GM19099 (cell line): Measurements from ENCODE around the gene ZNF77.

Source experiments
- POLR2A ChIP-seq: IDR thresholded peaks from 3 replicates; pipeline ENCODE4 v1.6.1; 2011; ENCODE audit warnings: low read depth; ENCODE audit not compliant: insufficient read length; ENCODE audit errors: extremely low read depth

ZNF77 gene

DNA sequence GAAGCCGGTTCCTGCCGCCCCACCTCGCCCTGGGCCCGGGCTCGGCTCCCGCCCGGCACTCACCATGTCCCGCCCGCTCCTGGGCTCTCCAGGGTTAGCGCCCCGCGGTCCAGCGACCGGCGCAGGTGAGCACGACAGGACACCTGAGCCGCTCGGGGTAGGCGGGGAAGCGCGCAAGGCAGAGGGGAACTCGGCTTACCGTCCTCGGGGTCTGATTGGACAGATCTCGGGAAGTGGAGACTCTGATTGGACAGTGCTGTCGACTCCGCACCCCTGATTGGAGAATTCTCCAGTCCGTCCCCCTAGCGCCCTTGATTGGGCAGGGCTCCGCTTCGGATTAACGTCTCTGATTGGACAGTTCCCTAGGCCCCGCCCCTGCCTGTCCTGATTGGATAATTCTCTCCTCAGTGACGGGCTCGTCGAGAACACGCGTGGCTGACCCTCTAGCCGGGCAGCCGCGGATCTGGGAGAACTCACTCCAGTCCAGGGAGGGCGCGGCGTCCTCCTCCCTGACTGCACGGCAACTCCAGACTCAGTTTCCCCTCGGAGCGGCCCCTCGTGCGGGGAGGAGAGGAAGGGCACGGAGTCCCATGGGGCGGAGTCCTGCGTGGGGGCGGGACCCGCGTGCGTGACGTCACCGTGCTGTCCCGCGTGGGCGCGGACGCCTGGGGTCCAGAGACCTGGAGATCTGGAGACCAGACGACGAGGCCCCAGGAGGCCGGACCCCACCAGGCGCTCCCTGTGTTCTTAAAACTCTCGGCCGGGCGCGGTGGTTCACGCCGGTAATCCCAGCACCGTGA is at the start of gene ZNF77:
Gene ZNF77, minus strand, starts transcription at position 197 of the 800 bp plus-strand sequence. Its CDS starts 131 bp downstream, at position 66.
- peak; percentile 71 for TF ChIP-seq POLR2A

DNA sequence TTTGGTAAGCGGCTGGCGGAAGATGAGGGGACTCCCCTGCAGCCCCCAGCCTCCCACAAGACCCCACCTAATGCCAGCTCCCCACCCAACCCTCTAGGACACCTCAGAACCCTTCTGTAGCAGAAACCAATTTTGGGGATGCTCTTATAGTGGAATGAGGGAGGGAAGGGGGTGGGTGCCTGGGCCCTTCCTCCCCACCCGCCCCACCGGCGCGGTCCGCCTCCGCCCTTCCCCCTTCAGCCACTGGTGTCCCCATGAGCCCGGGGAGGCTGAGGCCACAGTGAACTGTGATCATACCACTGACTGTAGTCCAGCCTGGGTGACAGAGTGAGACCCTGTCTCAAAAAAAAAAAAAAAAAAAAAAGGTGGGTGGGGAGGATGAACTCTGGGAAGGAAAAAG is 48.8 kb upstream of the ZNF77 start:
- TF ChIP-seq POLR2A: no peak

DNA sequence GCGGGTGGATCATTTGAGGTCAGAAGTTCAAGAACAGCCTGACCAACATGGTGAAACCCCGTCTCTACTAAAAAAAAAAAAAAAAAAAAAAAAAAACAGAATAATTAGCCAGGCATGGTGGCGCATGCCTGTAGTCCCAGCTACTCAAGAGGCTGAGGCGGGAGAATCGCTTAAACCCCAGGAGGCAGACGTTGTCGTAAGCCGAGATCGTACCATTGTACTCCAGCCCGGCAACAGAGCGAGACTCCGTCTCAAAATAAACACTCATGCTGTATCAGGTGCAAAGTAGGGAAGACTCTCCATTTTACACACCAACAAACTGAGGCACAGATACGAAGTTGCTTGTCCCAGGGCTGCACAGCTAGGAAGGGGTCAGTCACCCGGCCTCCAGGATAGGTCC is 48.2 kb upstream of the ZNF77 start:
- TF ChIP-seq POLR2A: no peak

- TF ChIP-seq POLR2A: no peak
Observed at GRCh38 chr19:2989236-2989946, 44.6 kb upstream of the ZNF77 start.

GRCh38 chr19:2988568-2988967 is 43.8 kb upstream of the ZNF77 start:
- no peak for TF ChIP-seq POLR2A

- TF ChIP-seq POLR2A: no peak
Observed at GRCh38 chr19:2987797-2988196, 43.0 kb upstream of the ZNF77 start.

GRCh38 chr19:2986951-2987524 is 42.3 kb upstream of the ZNF77 start:
- no peak for TF ChIP-seq POLR2A

- TF ChIP-seq POLR2A: no peak
Observed at GRCh38 chr19:2984215-2984528, 39.4 kb upstream of the ZNF77 start.

- no peak for TF ChIP-seq POLR2A
Observed at GRCh38 chr19:2983351-2984214, 38.8 kb upstream of the ZNF77 start.

GRCh38 chr19:2982983-2983350 is 38.2 kb upstream of the ZNF77 start:
- no peak for TF ChIP-seq POLR2A

DNA sequence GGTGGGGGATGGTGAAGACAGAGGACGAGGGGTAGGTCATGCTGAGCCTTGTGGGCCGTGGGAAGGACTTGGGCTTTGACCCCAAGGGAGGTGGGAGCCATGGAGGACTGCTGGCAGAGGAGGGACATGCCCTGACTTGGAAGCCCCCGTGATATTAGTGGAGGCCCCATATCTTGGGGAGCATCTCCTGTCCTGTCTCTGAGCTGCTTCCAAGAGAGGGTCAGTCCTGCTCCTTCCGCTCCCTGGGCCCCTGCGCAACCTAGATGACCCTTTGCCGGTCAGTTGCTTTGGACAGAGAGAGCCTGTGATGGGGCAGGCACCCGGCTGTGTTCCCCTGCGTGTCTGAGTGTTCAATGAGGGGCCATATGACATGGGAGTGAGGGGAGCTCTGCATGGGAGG is 37.8 kb upstream of the ZNF77 start:
- TF ChIP-seq POLR2A: no peak

DNA sequence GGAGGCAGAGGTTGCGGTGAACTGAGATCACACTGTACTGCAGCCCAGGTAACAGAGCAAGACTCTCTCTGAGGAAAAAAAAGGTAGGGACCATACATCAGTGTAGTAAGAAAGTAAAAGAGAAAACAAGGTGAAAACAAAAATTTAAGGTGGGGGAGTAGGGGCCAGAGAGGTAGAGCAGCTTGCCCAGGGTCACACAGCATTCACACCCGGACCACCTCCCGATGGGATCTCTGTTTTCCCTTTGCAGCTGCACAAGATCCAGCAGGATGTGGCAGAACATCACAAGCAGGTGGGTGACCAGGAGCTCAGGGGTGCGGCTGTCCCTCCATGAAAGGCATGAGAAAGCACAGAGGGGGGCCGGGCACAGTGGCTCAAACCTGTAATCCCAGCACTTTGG is 37.1 kb upstream of the ZNF77 start:
- no peak for TF ChIP-seq POLR2A

GRCh38 chr19:2978772-2979171 is 34.0 kb upstream of the ZNF77 start:
- TF ChIP-seq POLR2A: no peak

DNA sequence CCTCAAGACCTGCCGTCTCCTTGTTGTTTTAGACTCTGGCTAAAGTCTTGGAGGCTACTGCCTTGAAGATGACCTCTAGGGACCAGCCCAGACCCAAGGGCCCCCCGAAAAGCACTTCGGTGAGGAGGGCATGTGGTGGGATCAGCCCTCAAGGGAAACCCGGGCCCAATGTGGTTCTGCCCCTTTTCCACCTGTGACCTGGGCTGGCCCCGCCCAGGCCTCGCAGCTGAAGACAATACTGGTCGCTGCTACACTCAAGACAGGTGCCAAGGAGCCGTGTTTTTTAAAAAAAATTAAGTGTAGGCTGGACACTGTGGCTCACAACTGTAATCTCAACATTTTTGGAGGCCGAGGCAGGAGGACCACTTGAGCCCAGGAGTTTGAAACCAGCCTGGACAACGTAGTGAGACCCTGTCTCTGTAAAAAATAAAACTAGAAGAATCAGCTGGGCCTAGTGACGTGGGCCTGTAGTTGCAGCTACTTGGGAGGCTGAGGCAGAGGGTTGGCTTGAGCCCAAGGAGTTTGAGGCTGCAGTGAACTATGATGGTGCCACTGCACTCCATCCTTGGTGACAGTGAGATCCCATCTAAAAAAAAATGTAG is 33.5 kb upstream of the ZNF77 start:
- TF ChIP-seq POLR2A: no peak

- TF ChIP-seq POLR2A: no peak
Observed at GRCh38 chr19:2977746-2978138, 33.0 kb upstream of the ZNF77 start.

DNA sequence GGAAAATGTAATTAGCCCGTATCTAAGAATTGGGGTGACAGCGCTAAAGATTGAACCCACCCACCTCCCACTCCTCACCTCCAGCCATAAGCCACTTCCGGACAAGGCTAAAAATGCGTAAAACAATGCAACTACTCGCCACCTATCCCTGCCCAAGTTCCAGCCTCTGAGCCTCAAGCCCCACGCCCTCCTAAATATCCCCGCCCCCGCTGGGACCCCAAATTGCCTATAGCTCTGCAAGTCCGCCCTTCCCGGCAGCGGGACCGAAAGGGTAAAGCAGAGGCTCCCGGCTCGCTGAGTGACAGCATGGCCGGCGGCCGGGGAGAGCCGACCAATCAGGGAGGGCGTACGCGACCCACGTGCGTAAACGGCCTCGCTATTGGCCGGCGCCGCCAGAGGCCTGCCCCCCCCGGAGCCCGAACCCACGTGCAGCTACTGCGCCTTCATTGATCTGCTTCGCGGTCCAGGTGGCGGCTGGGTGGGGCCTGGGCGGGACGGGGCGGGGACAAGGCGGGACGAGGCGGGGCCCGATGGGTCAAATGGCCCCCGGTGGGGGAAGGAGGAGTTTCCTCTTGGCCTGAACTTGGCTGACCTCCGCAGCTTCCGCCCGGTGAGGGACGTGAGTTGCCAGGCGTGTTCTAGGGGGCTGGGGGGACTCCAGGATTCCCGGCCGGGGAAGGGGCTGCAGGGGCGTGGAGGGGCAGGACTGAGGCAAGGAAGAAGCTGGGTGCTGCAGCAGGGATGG is 32.4 kb upstream of the ZNF77 start, which contains the start of gene TLE6:
Gene TLE6, plus strand, starts transcription at position 564 of the 745 bp plus-strand sequence. CDS start 670 bp downstream, outside the sequence.
- TF ChIP-seq POLR2A: peak; percentile 73
